HS-5 (cell line): Measurements from ENCODE around the gene H2BW2.
"Not testable (repeated sequence)": the region's sequence is repeated elsewhere in the genome, so short reads cannot be mapped to it uniquely, and the experiment has no call there.

Experiments used
- DNase-seq: peaks from one replicate; pipeline ENCODE4 v3.0.0-alpha.2; 2012; ENCODE audit warnings: low read depth

H2BW2 gene

GRCh38 chrX:104039689-104040505, at the start of gene H2BW2:
TSS of gene H2BW2 (plus strand) at chrX:104039956. CDS start at chrX:104039995, 39 bp downstream.
- no peak for DNase-seq

- DNase-seq = no peak
These were observed 40.5 kb upstream of the H2BW2 start for GRCh38 chrX:103999234-103999633.

GRCh38 chrX:104008831-104009230, 30.9 kb upstream of the H2BW2 start:
- no peak for DNase-seq

GRCh38 chrX:104013158-104013557, 26.6 kb upstream of the H2BW2 start:
- no peak for DNase-seq

GRCh38 chrX:104013606-104014005, 26.1 kb upstream of the H2BW2 start, which contains the start of gene H2BW1:
TSS of gene H2BW1 (minus strand) at chrX:104013708. CDS start at chrX:104013576, 132 bp downstream.
- no peak for DNase-seq

GRCh38 chrX:104015576-104015975, 24.2 kb upstream of the H2BW2 start:
- not testable (repeated sequence) for DNase-seq

GRCh38 chrX:104018126-104018525, 21.6 kb upstream of the H2BW2 start:
- DNase-seq = no peak

GRCh38 chrX:104041003-104041402, 1.2 kb downstream of the H2BW2 start:
- DNase-seq = no peak

- no peak for DNase-seq
These were observed 5.9 kb downstream of the H2BW2 start for GRCh38 chrX:104045642-104046041.

- no peak for DNase-seq
These were observed 7.4 kb downstream of the H2BW2 start for GRCh38 chrX:104047171-104047570.

GRCh38 chrX:104054956-104055355, 15.2 kb downstream of the H2BW2 start:
- not testable (repeated sequence) for DNase-seq

- DNase-seq = not testable (repeated sequence)
These were observed 22.9 kb downstream of the H2BW2 start for GRCh38 chrX:104062636-104063035.

- not testable (repeated sequence) for DNase-seq
These were observed 36.2 kb downstream of the H2BW2 start, which contains the start of gene TMSB15C for GRCh38 chrX:104075778-104076445. TSS of gene TMSB15C (minus strand) at chrX:104076236.

- not testable (repeated sequence) for DNase-seq
These were observed 38.1 kb downstream of the H2BW2 start for GRCh38 chrX:104077854-104078253.

GRCh38 chrX:104084063-104084462, 44.3 kb downstream of the H2BW2 start:
- no peak for DNase-seq

GRCh38 chrX:104084534-104085277, 45.0 kb downstream of the H2BW2 start:
- no peak for DNase-seq

GRCh38 chrX:104085477-104085876, 45.7 kb downstream of the H2BW2 start:
- DNase-seq = no peak

GRCh38 chrX:104085919-104086318, 46.2 kb downstream of the H2BW2 start:
- DNase-seq = no peak
